GM21381 (cell line): ENCODE measurements around the gene SLC7A6.
"Not testable (repeated sequence)": the region's sequence is repeated elsewhere in the genome, so short reads cannot be mapped to it uniquely, and the experiment has no call there.

Experiments used
- ATAC-seq: cut with Tn5 transposase; IDR thresholded peaks from one replicate; pipeline ENCODE4 v1.9.1; 2021; ENCODE audit warnings: mild to moderate bottlenecking, moderate library complexity; ENCODE audit not compliant: unreplicated experiment

The SLC7A6 gene

GRCh38 chr16:68281368-68282063 is 17.2 kb downstream of the SLC7A6 start:
- no peak for ATAC-seq

- no peak for ATAC-seq
Observed at GRCh38 chr16:68282064-68282452, 17.7 kb downstream of the SLC7A6 start.

- ATAC-seq = no peak
Observed at GRCh38 chr16:68283346-68283745, 19.0 kb downstream of the SLC7A6 start.

- ATAC-seq = no peak
Observed at GRCh38 chr16:68283801-68284598, 19.7 kb downstream of the SLC7A6 start.

- peak; percentile 44 for ATAC-seq
Observed at GRCh38 chr16:68284847-68285246, 20.5 kb downstream of the SLC7A6 start.

- ATAC-seq = no peak
Observed at GRCh38 chr16:68285683-68286082, 21.4 kb downstream of the SLC7A6 start.

GRCh38 chr16:68286153-68287074 is 22.1 kb downstream of the SLC7A6 start:
- no peak for ATAC-seq

GRCh38 chr16:68287276-68288251 is 23.2 kb downstream of the SLC7A6 start:
- ATAC-seq = no peak

- no peak for ATAC-seq
Observed at GRCh38 chr16:68288252-68288650, 23.9 kb downstream of the SLC7A6 start.

- ATAC-seq = not testable (repeated sequence)
Observed at GRCh38 chr16:68288796-68289195, 24.5 kb downstream of the SLC7A6 start.

GRCh38 chr16:68289202-68289601 is 24.9 kb downstream of the SLC7A6 start:
- ATAC-seq = no peak

- ATAC-seq = peak; percentile 67
Observed at GRCh38 chr16:68289621-68290329, 25.4 kb downstream of the SLC7A6 start.

GRCh38 chr16:68290450-68290849 is 26.1 kb downstream of the SLC7A6 start:
- ATAC-seq = no peak

GRCh38 chr16:68291227-68291626 is 26.9 kb downstream of the SLC7A6 start:
- ATAC-seq = no peak

- ATAC-seq = no peak
Observed at GRCh38 chr16:68292425-68292824, 28.1 kb downstream of the SLC7A6 start.

GRCh38 chr16:68296291-68296690 is 32.0 kb downstream of the SLC7A6 start:
- ATAC-seq = no peak

- no peak for ATAC-seq
Observed at GRCh38 chr16:68296693-68297092, 32.4 kb downstream of the SLC7A6 start.

- no peak for ATAC-seq
Observed at GRCh38 chr16:68297908-68298307, 33.6 kb downstream of the SLC7A6 start.

- no peak for ATAC-seq
Observed at GRCh38 chr16:68298312-68298711, 34.0 kb downstream of the SLC7A6 start.
